SJSA1 (cell line): Measurements from ENCODE around the gene PLEKHN1. TPM values are rescaled to one million over a fixed set of nuclear protein-coding genes. Genes with fewer than 3 reads are reported as not detected.
A peak's percentile ranks its signal among the peaks of the same experiment; 100 is the strongest.

Source experiments
- DNase-seq, 2 experiments: peaks; one replicate each; pipeline ENCODE4 v3.0.0-alpha.2; 2015 to 2020; ENCODE audit warnings: low spot score in 2 of 2, low read depth in 1 of 2
- H3K27ac ChIP-seq: fragments of 250-450 bp; sonication (Bioruptor Pico); 2 replicates; pipeline ENCODE4 v1.5.1; 2020; ENCODE audit warnings: mild to moderate bottlenecking, moderate library complexity
- H3K27me3 ChIP-seq: fragments of 250-450 bp; sonication (Bioruptor Pico); replicated peaks from 2 replicates; pipeline ENCODE4 v1.5.1; 2020; ENCODE audit warnings: mild to moderate bottlenecking, moderate library complexity
- H3K36me3 ChIP-seq: fragments of 250-450 bp; sonication (Bioruptor Pico); 2 replicates; pipeline ENCODE4 v1.5.1; 2020; ENCODE audit warnings: mild to moderate bottlenecking
- H3K4me1 ChIP-seq: fragments of 250-450 bp; sonication (Bioruptor Pico); replicated peaks from 2 replicates; pipeline ENCODE4 v1.6.1; 2021; ENCODE audit warnings: mild to moderate bottlenecking
- H3K4me3 ChIP-seq: fragments of 250-450 bp; sonication (Bioruptor Pico); 2 replicates; pipeline ENCODE4 v1.5.1; 2020; ENCODE audit warnings: mild to moderate bottlenecking
- H3K9me3 ChIP-seq: fragments of 250-450 bp; sonication (Bioruptor Pico); replicated peaks from 2 replicates; pipeline ENCODE4 v1.5.1; 2020; ENCODE audit warnings: mild to moderate bottlenecking
- total RNA-seq: library from RNA; depleted of rRNA; stranded (reverse); fragments of >200 nt; shearing (Covaris generic); gene quantifications from 2 replicates; pipeline ENCODE4 v1.2.3, GENCODE V29; 2014; rRNA removed

The PLEKHN1 gene
- total RNA-seq, 1 experiment from 2014 or later, result 0.34 TPM

DNA sequence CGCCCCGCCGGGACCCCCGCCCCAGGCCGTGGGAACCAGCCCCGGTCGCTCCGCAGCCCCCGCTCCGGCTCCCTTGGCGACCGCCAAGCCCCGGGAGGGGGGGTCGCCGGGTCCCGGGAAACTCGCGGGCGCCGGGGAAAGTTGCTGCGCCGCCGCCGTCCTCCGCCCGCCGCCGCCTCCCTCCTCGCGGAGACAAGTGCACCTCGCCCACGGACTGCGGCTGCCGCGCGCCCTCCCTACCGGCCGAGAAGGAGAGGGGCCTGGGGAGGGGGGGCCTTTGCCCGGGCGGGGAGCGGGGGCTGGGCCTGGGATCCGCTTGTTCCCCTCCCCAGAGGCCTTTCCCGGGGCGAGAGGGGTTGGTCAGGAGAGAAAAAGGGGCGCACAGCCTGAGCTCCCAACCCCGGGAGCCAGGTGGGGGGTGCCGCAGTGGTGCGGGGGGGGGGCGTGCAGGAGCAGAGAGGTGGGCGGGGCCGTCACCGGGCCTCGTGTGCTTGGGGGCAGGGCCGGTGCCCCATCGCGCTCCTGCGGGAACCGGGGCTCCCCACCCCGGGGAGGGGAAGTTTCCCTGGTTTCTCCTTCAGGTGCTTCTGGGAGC lies 54.2 kb downstream of the PLEKHN1 start:
- peak overlapping the region; percentile 92 for H3K4me3 ChIP-seq
- H3K27me3 ChIP-seq, result no peaks in the 10 kb centered on the region
- H3K4me1 ChIP-seq, result peaks cover 43% of the 10 kb centered on the region
- 0 out of 2 replicates have a peak overlapping the region, but pooled peaks have one; percentile 10 for H3K27ac ChIP-seq
- DNase-seq, result no peak
- H3K36me3 ChIP-seq, result peaks cover 35% of the 10 kb centered on the region
- H3K9me3 ChIP-seq, result no peaks in the 10 kb centered on the region

DNA sequence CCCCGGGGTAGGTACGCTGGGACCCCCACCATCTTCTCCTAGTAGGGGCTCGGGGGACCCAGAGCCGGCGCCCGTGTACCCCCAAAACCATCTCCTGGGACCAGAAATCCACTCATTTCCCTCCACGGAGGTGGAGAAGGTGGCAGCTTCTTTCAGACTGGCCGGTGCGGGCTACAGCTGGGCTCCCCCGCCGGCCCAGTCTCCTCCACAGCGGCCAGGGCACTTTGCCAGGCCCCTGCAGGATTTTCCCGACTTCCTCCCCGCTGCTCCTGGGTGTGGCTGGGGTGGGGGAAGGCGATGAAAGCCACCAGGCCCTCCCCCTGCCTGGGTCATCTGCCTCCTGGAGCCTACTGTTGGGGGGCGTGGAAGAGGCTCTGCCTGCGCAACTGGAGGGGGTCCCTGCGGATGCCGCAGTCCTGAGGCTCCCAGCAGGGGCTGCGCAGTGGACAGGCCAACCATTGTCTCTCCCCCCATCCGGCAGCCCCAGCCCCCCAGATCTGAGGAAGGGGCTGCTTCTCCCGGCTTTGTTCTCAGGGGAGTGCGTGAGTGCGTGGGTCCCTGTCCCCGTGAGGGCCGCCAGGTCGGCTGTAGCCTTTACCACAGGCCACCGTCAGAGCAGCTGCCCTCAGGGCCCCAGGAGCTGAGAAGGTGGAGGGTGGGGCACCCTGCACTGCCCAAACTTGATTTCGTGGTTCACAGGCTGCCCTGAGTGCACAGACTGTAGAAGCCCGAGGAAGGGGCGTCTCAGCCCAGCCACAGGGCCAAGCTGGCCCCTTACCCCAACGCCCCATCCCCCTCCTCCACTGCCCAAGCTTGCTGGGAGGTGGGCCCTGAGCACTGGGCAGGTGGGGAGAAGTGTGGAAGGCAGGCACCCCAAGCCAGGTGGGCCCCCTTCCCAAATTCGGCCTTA lies 55.0 kb downstream of the PLEKHN1 start:
- Histone ChIP-seq H3K27ac (0 out of 2 replicates have a peak overlapping the region, but pooled peaks have one; percentile 10), H3K4me3 (peak overlapping the region; percentile 92), H3K4me1 (peaks cover 43% of the 10 kb centered on the region), H3K36me3 (peaks cover 38% of the 10 kb centered on the region), H3K9me3 (no peaks in the 10 kb centered on the region), H3K27me3 (no peaks in the 10 kb centered on the region)
- peak; percentile 74 to 90 for DNase-seq

DNA sequence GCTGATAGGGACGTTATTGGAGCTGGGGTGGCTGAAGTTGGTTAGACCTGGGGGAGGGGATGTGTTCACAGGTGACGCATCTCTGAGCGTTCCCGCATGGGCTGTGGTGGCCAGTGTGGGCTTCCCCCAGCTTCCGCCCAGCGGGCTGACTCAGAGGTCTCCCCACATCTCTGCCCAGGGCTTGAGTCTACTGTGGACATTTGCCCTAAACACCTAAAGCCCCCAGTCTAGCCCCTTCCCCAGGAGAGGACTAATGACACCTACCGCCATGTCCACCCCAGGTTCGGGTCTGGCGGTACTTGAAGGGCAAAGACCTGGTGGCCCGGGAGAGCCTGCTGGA lies 55.6 kb downstream of the PLEKHN1 start:
- no peak overlapping the region for H3K4me3 ChIP-seq

DNA sequence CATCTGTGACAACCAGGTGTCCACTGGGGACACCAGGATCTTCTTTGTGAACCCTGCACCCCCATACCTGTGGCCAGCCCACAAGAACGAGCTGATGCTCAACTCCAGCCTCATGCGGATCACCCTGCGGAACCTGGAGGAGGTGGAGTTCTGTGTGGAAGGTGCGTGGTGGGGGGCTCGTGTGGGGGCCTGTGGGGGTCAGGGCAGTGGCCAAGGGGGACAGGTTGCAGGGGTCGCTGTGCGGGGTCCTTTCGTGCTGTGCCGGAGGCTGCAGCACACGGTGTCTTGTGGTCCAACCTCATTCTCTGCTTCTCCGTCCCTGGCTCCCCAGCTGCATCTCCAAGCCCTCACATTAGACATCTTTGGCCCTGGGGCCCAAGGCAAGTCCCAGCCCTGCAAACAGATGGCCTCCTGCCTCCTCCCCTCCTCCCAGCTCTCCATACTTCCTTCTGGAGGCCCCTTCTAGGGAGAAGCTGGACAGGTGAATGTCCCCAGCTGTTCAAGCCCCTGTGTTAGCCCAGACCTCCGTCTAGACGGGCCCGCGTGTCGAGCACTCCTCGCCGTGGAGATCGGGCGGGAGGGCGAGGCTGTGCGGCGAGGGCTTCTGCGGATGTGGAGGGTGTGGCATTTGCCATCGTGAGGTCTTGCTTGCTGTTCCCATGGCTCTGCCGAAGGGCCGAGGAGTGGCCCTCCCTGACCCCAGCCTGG lies 56.2 kb downstream of the PLEKHN1 start:
- no peak overlapping the region for H3K4me3 ChIP-seq

More for the DNA sequence above, 55.6 kb downstream of the PLEKHN1 start:
- Histone ChIP-seq H3K27me3 (no peaks in the 10 kb centered on the region), H3K27ac (no peak overlapping the region), H3K9me3 (no peaks in the 10 kb centered on the region), H3K4me1 (peaks cover 43% of the 10 kb centered on the region), H3K36me3 (peaks cover 39% of the 10 kb centered on the region)
- DNase-seq, result no peak

DNA sequence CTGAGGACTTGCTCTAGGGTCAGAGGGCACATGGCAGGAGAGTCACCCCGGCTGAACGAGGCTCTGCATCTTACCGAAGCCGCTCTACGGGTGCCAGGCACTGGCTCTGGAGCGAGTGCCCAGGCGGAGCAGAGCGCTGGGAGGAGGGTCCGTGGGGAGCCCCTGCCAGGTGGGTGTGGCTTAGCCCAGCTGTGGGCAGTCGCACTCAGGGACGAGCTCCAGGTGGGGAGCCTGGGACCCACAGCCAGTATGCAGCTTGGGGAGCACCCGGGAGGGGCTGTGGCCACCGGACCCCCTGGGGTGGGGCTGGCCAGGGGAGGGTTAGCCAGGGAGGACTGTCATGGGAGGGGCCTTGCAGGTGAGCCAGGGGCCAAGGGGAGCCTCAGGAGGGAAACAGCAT lies 57.4 kb downstream of the PLEKHN1 start:
- Histone ChIP-seq H3K27me3 (no peaks in the 10 kb centered on the region), H3K9me3 (no peaks in the 10 kb centered on the region), H3K4me3 (no peak overlapping the region), H3K4me1 (peaks cover 43% of the 10 kb centered on the region), H3K27ac (no peak overlapping the region), H3K36me3 (peaks cover 46% of the 10 kb centered on the region)
- DNase-seq, result no peak

More for the DNA sequence above, 56.2 kb downstream of the PLEKHN1 start:
- Histone ChIP-seq H3K36me3 (peaks cover 43% of the 10 kb centered on the region), H3K27ac (no peak overlapping the region), H3K27me3 (no peaks in the 10 kb centered on the region), H3K9me3 (no peaks in the 10 kb centered on the region), H3K4me1 (peaks cover 43% of the 10 kb centered on the region)
- no peak for DNase-seq

DNA sequence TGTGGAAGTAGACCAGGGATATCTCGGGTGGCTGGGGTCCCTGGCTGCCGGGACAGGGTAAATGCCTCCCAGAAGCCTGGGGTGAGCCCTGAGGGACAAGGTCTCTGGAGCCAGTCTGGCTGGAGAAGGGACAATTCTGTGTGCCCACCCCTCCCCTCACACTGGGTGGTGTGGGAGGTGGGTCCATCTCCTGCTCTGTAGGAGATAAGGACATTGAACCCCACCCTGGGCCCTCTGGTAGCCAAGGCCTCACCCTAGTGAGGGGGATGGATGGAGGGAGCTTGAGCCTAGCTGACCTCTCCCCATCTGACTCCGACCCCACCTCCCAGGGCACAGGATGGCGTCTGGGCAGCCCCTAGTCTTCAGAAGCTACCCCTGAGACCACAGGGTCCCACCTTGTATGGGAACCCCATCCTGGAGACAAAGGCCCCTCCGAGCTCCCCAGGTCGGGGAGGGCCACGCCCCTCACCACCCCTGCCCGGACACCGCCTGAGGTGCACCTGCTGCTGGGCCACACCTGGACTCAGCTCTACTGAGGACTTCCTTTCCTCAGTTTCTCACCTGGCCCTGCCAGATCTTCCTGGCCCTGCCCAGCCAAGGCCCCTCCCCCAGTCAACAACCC lies 58.0 kb downstream of the PLEKHN1 start:
- Histone ChIP-seq H3K4me3 (no peak overlapping the region), H3K27me3 (no peaks in the 10 kb centered on the region), H3K36me3 (peaks cover 46% of the 10 kb centered on the region), H3K27ac (peak overlapping the region; percentile 79; the same call in 1 of the 2 replicates), H3K9me3 (no peaks in the 10 kb centered on the region), H3K4me1 (peaks cover 39% of the 10 kb centered on the region)
- DNase-seq, result no peak

DNA sequence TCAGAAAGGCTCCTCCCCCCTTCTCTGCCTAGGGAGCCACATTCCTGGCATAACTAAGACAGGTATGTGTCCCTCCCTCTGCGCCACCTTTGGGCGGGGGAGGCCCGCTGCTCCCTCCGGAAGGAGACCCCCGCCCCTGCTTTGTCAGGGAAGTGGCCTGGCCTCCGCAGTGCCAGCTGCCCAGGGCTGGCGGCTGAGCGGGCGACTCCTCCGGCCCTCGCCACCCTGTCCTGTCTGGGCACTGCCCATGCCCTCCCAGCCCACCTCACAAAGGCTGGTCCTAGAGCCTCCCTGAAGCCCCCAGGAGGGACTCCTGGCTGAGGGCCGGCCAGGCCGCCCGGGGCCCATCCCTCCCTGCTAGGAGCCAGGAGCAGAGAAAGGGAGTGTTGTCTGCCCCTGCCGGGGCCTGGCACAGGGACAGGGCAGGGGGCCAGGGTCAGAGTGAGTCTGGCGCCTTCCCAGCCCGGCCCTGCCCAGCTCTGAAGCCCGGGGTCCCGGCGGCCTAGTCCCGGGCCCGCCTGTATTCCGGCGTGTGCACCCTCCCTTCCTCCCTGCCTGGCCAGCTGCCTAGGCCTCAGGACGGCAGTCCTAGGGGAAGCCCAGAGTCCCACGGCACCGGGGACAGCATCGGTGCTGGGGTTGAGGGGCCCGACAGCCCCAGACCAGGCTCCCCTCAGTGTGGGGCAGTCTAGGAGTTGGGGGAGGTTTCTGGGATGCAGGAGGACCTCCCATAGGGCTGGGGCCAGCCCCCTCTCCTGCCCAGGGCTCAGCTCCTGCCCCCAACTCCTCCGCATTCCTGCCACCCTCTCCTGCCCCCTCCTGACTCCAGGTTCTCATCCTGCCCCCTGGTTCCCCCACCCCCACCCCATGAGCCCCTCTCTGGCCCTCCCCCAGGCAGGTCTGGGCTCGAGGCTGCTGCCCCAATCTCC lies 58.8 kb downstream of the PLEKHN1 start:
- H3K4me1 ChIP-seq, result peaks cover 39% of the 10 kb centered on the region
- no peaks in the 10 kb centered on the region for H3K9me3 ChIP-seq
- H3K4me3 ChIP-seq, result no peak overlapping the region
- H3K36me3 ChIP-seq, result peaks cover 46% of the 10 kb centered on the region
- H3K27me3 ChIP-seq, result no peaks in the 10 kb centered on the region
- DNase-seq, result peak; percentile 55 to 79
- peak overlapping the region; percentile 79 for H3K27ac ChIP-seq

Other genes with a start within 250 kb of the PLEKHN1 start
- gene SAMD11, start 42.6 kb upstream of the PLEKHN1 start, total RNA-seq, result 232 and 256 TPM in 2 replicates
- gene NOC2L, start 7.2 kb upstream of the PLEKHN1 start, total RNA-seq, result 100 and 129 TPM in 2 replicates
- 7.2 and 11.5 TPM in 2 replicates for gene KLHL17, start 5.9 kb upstream of the PLEKHN1 start, total RNA-seq
- gene PERM1, start 15.6 kb downstream of the PLEKHN1 start, total RNA-seq, result 0.11 TPM in 1 of 2 replicates, not detected in the other
- gene HES4, start 33.6 kb downstream of the PLEKHN1 start, total RNA-seq, result 55.3 and 68.7 TPM in 2 replicates
- gene ISG15, start 47.0 kb downstream of the PLEKHN1 start, total RNA-seq, result 201 and 353 TPM in 2 replicates
- 53.8 and 55.9 TPM in 2 replicates for gene AGRN, start 53.6 kb downstream of the PLEKHN1 start, total RNA-seq
- not detected in 2 replicates for gene RNF223, start 107.8 kb downstream of the PLEKHN1 start, total RNA-seq
- gene C1orf159, start 149.6 kb downstream of the PLEKHN1 start, total RNA-seq, result 11.1 and 15.4 TPM in 2 replicates
- gene TTLL10, start 207.4 kb downstream of the PLEKHN1 start, total RNA-seq, result not detected in 2 replicates
- gene TNFRSF18, start 240.1 kb downstream of the PLEKHN1 start, total RNA-seq, result not detected in 2 replicates
- not detected in 2 replicates for gene TNFRSF4, start 247.7 kb downstream of the PLEKHN1 start, total RNA-seq